Measurements from ENCODE around the gene SYTL4. TPM values are rescaled to one million over a fixed set of nuclear protein-coding genes. Genes with fewer than 3 reads are reported as not detected.

Gene SYTL4
- total and polyA plus RNA-seq, 2 of the 8 experiments (the other 6 are each of a cell fraction or from before 2014, with no cell fraction given) = 0.11 TPM

- TF ChIP-seq CHD7 (IDR thresholded peaks at IDR 0.05; ENCODE audit: insufficient replicate concordance, low read length) = no peak
- TF ChIP-seq HDAC6 (IDR thresholded peaks at IDR 0.05; ENCODE audit: low read depth, low read length) = no peak
- no peak for TF ChIP-seq NANOG (IDR thresholded peaks at IDR 0.05; ENCODE audit: insufficient read depth, low read depth, low read length, poor library complexity, severe bottlenecking)
- TF ChIP-seq CHD2 (IDR thresholded peaks at IDR 0.05; ENCODE audit: low read length) = no peak
- TF ChIP-seq SRF (IDR thresholded peaks at IDR 0.05; ENCODE audit: low read depth, low read length) = no peak
- no peak for TF ChIP-seq KDM4A (IDR thresholded peaks at IDR 0.05; ENCODE audit: low read depth, low read length, severe bottlenecking)
- TF ChIP-seq TAF7 (optimal IDR thresholded peaks at IDR 0.05; ENCODE audit: borderline replicate concordance, low read depth, low read length) = no peak
- no peak for TF ChIP-seq POU5F1 (IDR thresholded peaks at IDR 0.05; ENCODE audit: low read depth, low read length)
- no peak for TF ChIP-seq CTBP2 (IDR thresholded peaks at IDR 0.05; ENCODE audit: borderline replicate concordance, insufficient read depth, insufficient read length, low read length)
- TF ChIP-seq SIN3A (conservative IDR thresholded peaks at IDR 0.05 in 1 of 2, IDR thresholded peaks at IDR 0.05 in 1 of 2; ENCODE audit: low read depth in 1 of 2, low read length in 2 of 2) = no peak
Observed at GRCh38 chrX:100635989-100636320, 96.0 kb downstream of the SYTL4 start (continued).
